ENCODE results near the gene GET4.

DNA sequence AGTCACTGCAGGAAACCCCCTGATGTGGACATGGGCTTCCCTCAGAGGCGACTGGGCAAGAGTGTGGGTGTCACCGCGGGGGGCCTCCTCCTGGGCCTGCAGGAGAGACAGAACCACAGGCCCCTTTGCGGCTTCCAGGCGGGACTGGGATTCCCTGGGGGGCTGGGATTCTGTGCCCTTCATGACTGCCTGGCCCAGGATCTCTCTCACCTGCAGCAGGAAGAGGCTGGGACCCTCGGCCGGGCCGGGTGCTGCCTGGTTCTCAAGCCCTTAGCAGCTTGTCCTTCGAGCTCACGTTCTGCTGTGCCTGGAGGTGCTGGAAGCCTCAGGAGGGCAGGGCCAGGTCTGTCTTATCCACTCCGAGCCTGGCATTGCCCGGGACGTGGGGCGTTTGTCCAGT lies 32.3 kb upstream of the GET4 start:
- TF ChIP-seq, protein P1, sequence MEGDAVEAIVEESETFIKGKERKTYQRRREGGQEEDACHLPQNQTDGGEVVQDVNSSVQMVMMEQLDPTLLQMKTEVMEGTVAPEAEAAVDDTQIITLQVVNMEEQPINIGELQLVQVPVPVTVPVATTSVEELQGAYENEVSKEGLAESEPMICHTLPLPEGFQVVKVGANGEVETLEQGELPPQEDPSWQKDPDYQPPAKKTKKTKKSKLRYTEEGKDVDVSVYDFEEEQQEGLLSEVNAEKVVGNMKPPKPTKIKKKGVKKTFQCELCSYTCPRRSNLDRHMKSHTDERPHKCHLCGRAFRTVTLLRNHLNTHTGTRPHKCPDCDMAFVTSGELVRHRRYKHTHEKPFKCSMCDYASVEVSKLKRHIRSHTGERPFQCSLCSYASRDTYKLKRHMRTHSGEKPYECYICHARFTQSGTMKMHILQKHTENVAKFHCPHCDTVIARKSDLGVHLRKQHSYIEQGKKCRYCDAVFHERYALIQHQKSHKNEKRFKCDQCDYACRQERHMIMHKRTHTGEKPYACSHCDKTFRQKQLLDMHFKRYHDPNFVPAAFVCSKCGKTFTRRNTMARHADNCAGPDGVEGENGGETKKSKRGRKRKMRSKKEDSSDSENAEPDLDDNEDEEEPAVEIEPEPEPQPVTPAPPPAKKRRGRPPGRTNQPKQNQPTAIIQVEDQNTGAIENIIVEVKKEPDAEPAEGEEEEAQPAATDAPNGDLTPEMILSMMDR (IDR thresholded peaks at IDR 0.05; ENCODE audit: poor library complexity): no peak
- TF ChIP-seq EZH2 (IDR thresholded peaks at IDR 0.05; ENCODE audit: borderline replicate concordance) (no peak), EZH2phosphoT487 (IDR thresholded peaks at IDR 0.05; ENCODE audit: low read depth, severe bottlenecking, unreplicated experiment) (no peak)

All from hepatocyte (in vitro differentiated cells).